Keratinocyte (primary cell): ENCODE measurements around the gene GOLGA6D. TPM values are rescaled to one million over a fixed set of nuclear protein-coding genes. Genes with fewer than 3 reads are reported as not detected.
"Not testable (repeated sequence)": the region's sequence is repeated elsewhere in the genome, so short reads cannot be mapped to it uniquely, and the experiment has no call there.

Experiments
- DNase-seq: peaks from one replicate; pipeline ENCODE4 v3.0.0-alpha.2; 2011; ENCODE audit warnings: low read depth, missing footprints, low spot score
- FAIRE-seq: peaks from 2 replicates; lab custom pipeline; 2011; peaks lifted over from hg19 to GRCh38; lab: Jason Lieb, UNC
- H2AFZ ChIP-seq: 2 replicates; pipeline ENCODE4 v1.6.0; 2012; ENCODE audit warnings: low read length, control low read depth, inconsistent platforms; ENCODE audit not compliant: control insufficient read depth
- H3K27ac ChIP-seq: 2 replicates; pipeline ENCODE4 v1.5.1; 2011; ENCODE audit warnings: low read length; ENCODE audit not compliant: control insufficient read depth, insufficient read depth
- H3K27me3 ChIP-seq: 3 replicates; pipeline ENCODE4 v1.6.0; 2011; ENCODE audit warnings: low read length; ENCODE audit not compliant: control insufficient read depth, insufficient read depth; ENCODE audit errors: extremely low read depth
- H3K36me3 ChIP-seq, 2 experiments: 2 replicates in 1 of 2; 3 replicates in 1 of 2; pipeline ENCODE4 v1.5.1; 2011; ENCODE audit warnings: low read length in 2 of 2, mild to moderate bottlenecking in 1 of 2; ENCODE audit not compliant: control insufficient read depth in 2 of 2, insufficient read depth in 2 of 2; ENCODE audit errors: extremely low read depth in 1 of 2
- H3K4me1 ChIP-seq: 3 replicates; pipeline ENCODE4 v1.5.1; 2011; ENCODE audit warnings: low read length; ENCODE audit not compliant: control insufficient read depth, insufficient read depth; ENCODE audit errors: extremely low read depth
- H3K4me2 ChIP-seq: 3 replicates; pipeline ENCODE4 v1.6.0; 2011; ENCODE audit warnings: low read depth, low read length; ENCODE audit not compliant: control insufficient read depth, insufficient read depth; ENCODE audit errors: extremely low read depth
- H3K4me3 ChIP-seq, 3 experiments: fragments of 200-600 bp in 1 of 3; sonication (generic) in 1 of 3; 2 replicates in 2 of 3; 3 replicates in 1 of 3; pipeline ENCODE4 v1.5.1; 2011 to 2016; ENCODE audit warnings: low read length in 3 of 3, mild to moderate bottlenecking in 3 of 3, control low read depth in 2 of 3, inconsistent platforms in 1 of 3, low read depth in 1 of 3, mixed read lengths in 1 of 3, mixed run types in 1 of 3, moderate library complexity in 1 of 3; ENCODE audit not compliant: control insufficient read depth in 2 of 3, insufficient read depth in 2 of 3; ENCODE audit errors: extremely low read depth in 1 of 3
- H3K79me2 ChIP-seq: 2 replicates; pipeline ENCODE4 v1.6.0; 2012; ENCODE audit warnings: low read length; ENCODE audit not compliant: control insufficient read depth, insufficient read depth
- H3K9ac ChIP-seq: 3 replicates; pipeline ENCODE4 v1.6.0; 2011; ENCODE audit warnings: low read length; ENCODE audit not compliant: control insufficient read depth, insufficient read depth; ENCODE audit errors: extremely low read depth
- H3K9me1 ChIP-seq: 3 replicates; pipeline ENCODE4 v1.6.0; 2011; ENCODE audit warnings: low read length; ENCODE audit not compliant: control insufficient read depth, insufficient read depth; ENCODE audit errors: extremely low read depth
- H3K9me3 ChIP-seq: 2 replicates; pipeline ENCODE4 v1.5.1; 2012; ENCODE audit warnings: low read depth, low read length; ENCODE audit not compliant: control insufficient read depth
- H4K20me1 ChIP-seq: 3 replicates; pipeline ENCODE4 v1.6.0; 2011; ENCODE audit warnings: low read length; ENCODE audit not compliant: control insufficient read depth, insufficient read depth; ENCODE audit errors: extremely low read depth
- EZH2 ChIP-seq: IDR thresholded peaks from one replicate; pipeline ENCODE4 v1.6.1; 2012; ENCODE audit warnings: inconsistent platforms, mild to moderate bottlenecking, low read length, moderate library complexity
- dilution Hi-C: fragments of 300-500 bp; cut with MboI; formaldehyde crosslinking; loops from one replicate; pipeline ENCODE4 v1.7.0; 2020; ENCODE audit warnings: low sequenced_read_pairs; ENCODE audit not compliant: extremely low pct_ligation_motif_present
- polyA plus RNA-seq, 5 experiments: library from polyadenylated mRNA; depleted of rRNA in 3 of 5; stranded (reverse) in 3 of 5; stranded (forward) in 1 of 5; unstranded in 1 of 5; fragments of >200 nt; gene quantifications; 1 replicate in 1 of 5; 2 replicates in 3 of 5; 3 replicates in 1 of 5; pipeline versions ENCODE4 v1.2.1 to v1.2.3, GENCODE V29; 2011 to 2012; ENCODE audit warnings: missing spikeins in 2 of 5, low read depth in 1 of 5, low replicate concordance in 1 of 5
- TF ChIP-seq, protein P1 (sequence below), 3 experiments: IDR thresholded peaks in 1 of 3; conservative IDR thresholded peaks in 1 of 3; optimal IDR thresholded peaks in 1 of 3; 2 replicates in 2 of 3; 3 replicates in 1 of 3; pipeline versions ENCODE3 to v1.5.1; 2011; ENCODE audit warnings: low read length in 3 of 3, mild to moderate bottlenecking in 3 of 3, moderate library complexity in 2 of 3, control low read depth in 1 of 3, inconsistent platforms in 1 of 3; ENCODE audit not compliant: insufficient read depth in 2 of 3; ENCODE audit errors: extremely low read depth in 1 of 3

GOLGA6D gene
- polyA plus RNA-seq, 1 donor (not counting 4 experiments of a cell fraction or from before 2014, with no cell fraction given), result 0.03 TPM

GRCh38 chr15:75249726-75250125 lies 32.9 kb upstream of the GOLGA6D start:
- no peak overlapping the region for H3K9ac ChIP-seq
- H3K36me3 ChIP-seq, result no peaks in the 10 kb centered on the region
- H3K79me2 ChIP-seq, result no peaks in the 10 kb centered on the region
- no peak for TF ChIP-seq EZH2
- TF ChIP-seq, protein P1, sequence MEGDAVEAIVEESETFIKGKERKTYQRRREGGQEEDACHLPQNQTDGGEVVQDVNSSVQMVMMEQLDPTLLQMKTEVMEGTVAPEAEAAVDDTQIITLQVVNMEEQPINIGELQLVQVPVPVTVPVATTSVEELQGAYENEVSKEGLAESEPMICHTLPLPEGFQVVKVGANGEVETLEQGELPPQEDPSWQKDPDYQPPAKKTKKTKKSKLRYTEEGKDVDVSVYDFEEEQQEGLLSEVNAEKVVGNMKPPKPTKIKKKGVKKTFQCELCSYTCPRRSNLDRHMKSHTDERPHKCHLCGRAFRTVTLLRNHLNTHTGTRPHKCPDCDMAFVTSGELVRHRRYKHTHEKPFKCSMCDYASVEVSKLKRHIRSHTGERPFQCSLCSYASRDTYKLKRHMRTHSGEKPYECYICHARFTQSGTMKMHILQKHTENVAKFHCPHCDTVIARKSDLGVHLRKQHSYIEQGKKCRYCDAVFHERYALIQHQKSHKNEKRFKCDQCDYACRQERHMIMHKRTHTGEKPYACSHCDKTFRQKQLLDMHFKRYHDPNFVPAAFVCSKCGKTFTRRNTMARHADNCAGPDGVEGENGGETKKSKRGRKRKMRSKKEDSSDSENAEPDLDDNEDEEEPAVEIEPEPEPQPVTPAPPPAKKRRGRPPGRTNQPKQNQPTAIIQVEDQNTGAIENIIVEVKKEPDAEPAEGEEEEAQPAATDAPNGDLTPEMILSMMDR (optimal IDR thresholded peaks at IDR 0.05 in 1 of 3, IDR thresholded peaks at IDR 0.05 in 1 of 3, conservative IDR thresholded peaks at IDR 0.05 in 1 of 3; ENCODE audit: extremely low read depth in 1 of 3, insufficient read depth in 2 of 3, low read length in 3 of 3), result no peak
- H3K9me3 ChIP-seq, result no peaks in the 10 kb centered on the region
- H3K27me3 ChIP-seq, result peaks cover 20% of the 10 kb centered on the region
- FAIRE-seq (no peak), DNase-seq (no peak)
- H3K4me1 ChIP-seq, result no peaks in the 10 kb centered on the region
- H3K9me1 ChIP-seq, result no peaks in the 10 kb centered on the region
- H3K4me3 ChIP-seq, result no peak overlapping the region
- no peak overlapping the region for H3K27ac ChIP-seq
- dilution Hi-C loops, result no loop called here
- H3K4me2 ChIP-seq, result no peak overlapping the region
- no peaks in the 10 kb centered on the region for H4K20me1 ChIP-seq
- no peak overlapping the region for H2AFZ ChIP-seq

- H3K36me3 ChIP-seq, H3K9me1 ChIP-seq, H3K79me2 ChIP-seq, DNase-seq, H3K4me1 ChIP-seq, H2AFZ ChIP-seq, H3K27ac ChIP-seq, FAIRE-seq, H3K4me2 ChIP-seq, H3K9ac ChIP-seq, H4K20me1 ChIP-seq, dilution Hi-C loops, H3K9me3 ChIP-seq, H3K4me3 ChIP-seq: not testable (repeated sequence)
- H3K27me3 ChIP-seq, result peaks cover 20% of the 10 kb centered on the region
Observed at GRCh38 chr15:75251343-75251742, 31.3 kb upstream of the GOLGA6D start.

DNA sequence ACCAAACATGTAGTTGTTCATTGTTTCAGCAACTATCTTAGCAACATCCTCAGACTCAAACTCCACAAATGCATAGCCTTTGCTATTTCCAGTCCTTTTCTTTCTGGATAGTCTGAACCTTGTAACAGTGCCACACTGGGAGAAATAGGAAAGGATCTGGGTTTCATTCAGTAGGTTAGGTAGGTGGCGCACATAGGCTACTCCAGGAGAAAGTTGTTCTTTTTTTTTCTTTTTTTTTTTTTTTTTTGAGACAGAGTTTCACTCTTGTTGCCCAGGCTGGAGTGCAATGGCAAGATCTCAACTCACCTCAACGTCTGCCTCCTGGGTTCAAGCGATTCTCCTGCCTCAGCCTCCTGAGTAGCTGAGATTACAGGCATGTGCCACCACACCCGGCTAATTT lies 30.4 kb upstream of the GOLGA6D start:
- H3K79me2 ChIP-seq, FAIRE-seq, H3K4me3 ChIP-seq, H3K4me2 ChIP-seq, H3K9ac ChIP-seq, H3K9me3 ChIP-seq, H4K20me1 ChIP-seq, dilution Hi-C loops, H3K27ac ChIP-seq, H3K4me1 ChIP-seq, H3K36me3 ChIP-seq, H3K9me1 ChIP-seq, DNase-seq, H2AFZ ChIP-seq: not testable (repeated sequence)
- peaks cover 20% of the 10 kb centered on the region for H3K27me3 ChIP-seq

DNA sequence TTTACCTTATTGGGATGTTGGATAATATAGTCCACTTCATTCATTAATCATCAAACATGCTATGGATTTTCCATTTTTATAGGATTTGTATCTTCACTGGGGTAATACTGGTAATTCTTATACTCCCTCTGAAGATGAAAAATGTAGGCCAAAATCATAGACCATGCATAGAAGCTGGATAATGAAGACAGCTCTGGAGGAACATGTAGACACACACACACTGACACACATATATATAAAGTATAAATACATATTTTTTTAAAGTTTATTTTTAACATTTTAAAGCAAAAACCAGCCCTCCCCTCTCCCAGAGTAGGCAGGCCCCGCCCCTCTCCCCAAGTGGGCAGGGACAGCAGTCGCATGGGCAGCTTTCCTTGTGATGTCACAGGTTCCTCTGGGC lies 24.6 kb upstream of the GOLGA6D start, which contains the start of gene GOLGA6C:
Gene GOLGA6C, plus strand, starts transcription at position 301 of the 400 bp plus-strand sequence. CDS start 265 bp downstream, outside the sequence.
- not testable (repeated sequence) for H3K4me1 ChIP-seq, H3K4me3 ChIP-seq

More for the DNA sequence above, 24.6 kb upstream of the GOLGA6D start, which contains the start of gene GOLGA6C:
- H4K20me1 ChIP-seq, H2AFZ ChIP-seq, H3K27ac ChIP-seq, FAIRE-seq, H3K9me3 ChIP-seq, H3K9me1 ChIP-seq, H3K27me3 ChIP-seq, H3K4me2 ChIP-seq, H3K79me2 ChIP-seq, DNase-seq, H3K36me3 ChIP-seq, H3K9ac ChIP-seq, dilution Hi-C loops: not testable (repeated sequence)
